RWPE2 (cell line): ENCODE measurements around the gene BCO2.

Source experiments
- ATAC-seq: fragments of 200-7000 bp; cut with Tn5 transposase; 3 replicates; pipeline ENCODE4 v1.9.1; 2021; ENCODE audit warnings: low read depth
- DNase-seq: peaks from one replicate; pipeline ENCODE4 v3.0.0-alpha.2; 2020; ENCODE audit warnings: low spot score
- H3K27ac ChIP-seq: fragments of 450-650 bp; 2 replicates; pipeline ENCODE4 v1.5.1; 2017; ENCODE audit warnings: mild to moderate bottlenecking; ENCODE audit not compliant: poor library complexity, severe bottlenecking
- H3K27me3 ChIP-seq: fragments of 250-450 bp; sonication (Bioruptor Pico); 2 replicates; pipeline ENCODE4 v1.5.1; 2021; ENCODE audit warnings: mild to moderate bottlenecking, moderate library complexity; ENCODE audit not compliant: insufficient read depth, poor library complexity, severe bottlenecking
- H3K36me3 ChIP-seq: fragments of 250-450 bp; sonication (Bioruptor Pico); 2 replicates; pipeline ENCODE4 v1.5.1; 2020; ENCODE audit warnings: low read depth, mild to moderate bottlenecking, moderate library complexity
- H3K4me1 ChIP-seq: fragments of 250-450 bp; sonication (Bioruptor Pico); 2 replicates; pipeline ENCODE4 v1.5.1; 2021; ENCODE audit warnings: mild to moderate bottlenecking, moderate library complexity; ENCODE audit not compliant: insufficient read depth, poor library complexity, severe bottlenecking
- H3K4me3 ChIP-seq: fragments of 250-450 bp; sonication (Bioruptor Pico); 2 replicates; pipeline ENCODE4 v1.5.1; 2021; ENCODE audit warnings: mild to moderate bottlenecking, moderate library complexity; ENCODE audit not compliant: severe bottlenecking
- H3K9me3 ChIP-seq: fragments of 250-450 bp; sonication (Bioruptor Pico); 2 replicates; pipeline ENCODE4 v1.5.1; 2021; ENCODE audit warnings: mild to moderate bottlenecking, moderate library complexity; ENCODE audit not compliant: severe bottlenecking
- CTCF ChIP-seq: fragments of 450-650 bp; IDR thresholded peaks from one replicate; pipeline ENCODE4 v1.5.1; 2017; ENCODE audit warnings: mild to moderate bottlenecking, moderate library complexity; ENCODE audit not compliant: poor library complexity, severe bottlenecking

Gene BCO2

GRCh38 chr11:112255067-112255720 is 79.9 kb downstream of the BCO2 start:
- H3K4me1 ChIP-seq = peaks cover 8% of the 10 kb centered on the region
- H3K27ac ChIP-seq = no peak overlapping the region
- ATAC-seq (peak; percentile 72), DNase-seq (no peak)
- no peaks in the 10 kb centered on the region for H3K27me3 ChIP-seq
- no peaks in the 10 kb centered on the region for H3K36me3 ChIP-seq
- H3K4me3 ChIP-seq = no peak overlapping the region
- no peak for TF ChIP-seq CTCF
- H3K9me3 ChIP-seq = no peaks in the 10 kb centered on the region

GRCh38 chr11:112260490-112260889 is 85.2 kb downstream of the BCO2 start, which contains the start of gene PLET1:
Gene PLET1, minus strand, starts transcription at chr11:112260860. Its CDS starts 271 bp downstream, at chr11:112260589.
- no peak for TF ChIP-seq CTCF
- ATAC-seq = no peak; the same call in 2 of the 3 replicates
- Histone ChIP-seq H3K27ac (no peak within 1 kb of the TSS), H3K4me1 (peaks cover 2% of the 10 kb centered on the region), H3K9me3 (no peaks in the 10 kb centered on the region), H3K27me3 (no peaks in the 10 kb centered on the region), H3K4me3 (no peak within 1 kb of the TSS), H3K36me3 (no peaks in the 10 kb centered on the region)
- DNase-seq = no peak

GRCh38 chr11:112265659-112266409 is 90.5 kb downstream of the BCO2 start:
- Histone ChIP-seq H3K9me3 (no peaks in the 10 kb centered on the region), H3K4me1 (no peaks in the 10 kb centered on the region), H3K27me3 (no peaks in the 10 kb centered on the region), H3K4me3 (no peak overlapping the region), H3K36me3 (no peaks in the 10 kb centered on the region), H3K27ac (no peak overlapping the region)
- no peak for TF ChIP-seq CTCF
- ATAC-seq (no peak), DNase-seq (no peak)

- H3K4me1 ChIP-seq = no peaks in the 10 kb centered on the region
- H3K27me3 ChIP-seq = no peaks in the 10 kb centered on the region
- H3K9me3 ChIP-seq = no peaks in the 10 kb centered on the region
- H3K36me3 ChIP-seq = no peaks in the 10 kb centered on the region
- no peak overlapping the region for H3K4me3 ChIP-seq
- ATAC-seq (no peak), DNase-seq (no peak)
- TF ChIP-seq CTCF = no peak
- no peak overlapping the region for H3K27ac ChIP-seq
These were observed 91.1 kb downstream of the BCO2 start for GRCh38 chr11:112266410-112266778.

- no peaks in the 10 kb centered on the region for H3K9me3 ChIP-seq
- H3K27ac ChIP-seq = no peak overlapping the region
- DNase-seq (no peak), ATAC-seq (no peak)
- no peaks in the 10 kb centered on the region for H3K4me1 ChIP-seq
- no peaks in the 10 kb centered on the region for H3K36me3 ChIP-seq
- no peaks in the 10 kb centered on the region for H3K27me3 ChIP-seq
- TF ChIP-seq CTCF = no peak
- no peak overlapping the region for H3K4me3 ChIP-seq
These were observed 91.9 kb downstream of the BCO2 start for GRCh38 chr11:112267188-112267591.
